ES-I3 (cell line): ENCODE measurements around the gene KCP.
A peak's percentile ranks its signal among the peaks of the same experiment; 100 is the strongest.

Experiments
- H3K36me3 ChIP-seq: 2 replicates; pipeline ENCODE4 v1.6.1; 2013; ENCODE audit warnings: mild to moderate bottlenecking, low read length, control low read depth, moderate library complexity; ENCODE audit not compliant: insufficient read depth
- H3K4me1 ChIP-seq: 2 replicates; pipeline ENCODE4 v1.6.1; 2013; ENCODE audit warnings: mild to moderate bottlenecking, control low read depth, low read length; ENCODE audit not compliant: insufficient read depth
- H3K9ac ChIP-seq: 2 replicates; pipeline ENCODE4 v1.6.1; 2013; ENCODE audit warnings: low read depth, mild to moderate bottlenecking, low read length, moderate library complexity
- H3K9me3 ChIP-seq: 2 replicates; pipeline ENCODE4 v1.6.1; 2013; ENCODE audit warnings: mild to moderate bottlenecking, low read length, moderate library complexity; ENCODE audit not compliant: control insufficient read depth, insufficient read depth

KCP gene

GRCh38 chr7:128893251-128894100, 17.0 kb downstream of the KCP start:
- Histone ChIP-seq H3K9me3 (no peaks in the 10 kb centered on the region), H3K4me1 (no peaks in the 10 kb centered on the region; the same call in 1 of the 2 replicates), H3K36me3 (no peaks in the 10 kb centered on the region), H3K9ac (no peak overlapping the region)

- Histone ChIP-seq H3K36me3 (no peaks in the 10 kb centered on the region), H3K4me1 (no peaks in the 10 kb centered on the region; the same call in 1 of the 2 replicates), H3K9ac (no peak overlapping the region), H3K9me3 (no peaks in the 10 kb centered on the region)
Measured at GRCh38 chr7:128892521-128893250, 17.8 kb downstream of the KCP start.

- Histone ChIP-seq H3K9me3 (no peaks in the 10 kb centered on the region), H3K4me1 (no peaks in the 10 kb centered on the region; the same call in 1 of the 2 replicates), H3K36me3 (no peaks in the 10 kb centered on the region), H3K9ac (no peak overlapping the region)
Measured at GRCh38 chr7:128891942-128892269, 18.6 kb downstream of the KCP start.

- Histone ChIP-seq H3K4me1 (no peaks in the 10 kb centered on the region; the same call in 1 of the 2 replicates), H3K9ac (peak overlapping the region; percentile 58), H3K36me3 (no peaks in the 10 kb centered on the region), H3K9me3 (no peaks in the 10 kb centered on the region)
Measured at GRCh38 chr7:128891110-128891941, 19.2 kb downstream of the KCP start.

GRCh38 chr7:128890306-128891109, 20.0 kb downstream of the KCP start:
- Histone ChIP-seq H3K4me1 (no peaks in the 10 kb centered on the region; the same call in 1 of the 2 replicates), H3K9ac (peak overlapping the region; percentile 58), H3K9me3 (no peaks in the 10 kb centered on the region), H3K36me3 (no peaks in the 10 kb centered on the region)

GRCh38 chr7:128889121-128889520, 21.4 kb downstream of the KCP start:
- H3K4me1 ChIP-seq: no peaks in the 10 kb centered on the region; the same call in 1 of the 2 replicates

GRCh38 chr7:128888756-128889095, 21.8 kb downstream of the KCP start:
- H3K4me1 ChIP-seq: no peaks in the 10 kb centered on the region; the same call in 1 of the 2 replicates
- H3K9ac ChIP-seq: 0 out of 2 replicates have a peak overlapping the region, but pooled peaks have one; percentile 4
- no peaks in the 10 kb centered on the region for H3K9me3 ChIP-seq
- no peaks in the 10 kb centered on the region for H3K36me3 ChIP-seq

More at GRCh38 chr7:128889121-128889520, 21.4 kb downstream of the KCP start:
- Histone ChIP-seq H3K36me3 (no peaks in the 10 kb centered on the region), H3K9me3 (no peaks in the 10 kb centered on the region), H3K9ac (0 out of 2 replicates have a peak overlapping the region, but pooled peaks have one; percentile 4)

GRCh38 chr7:128888039-128888755, 22.3 kb downstream of the KCP start:
- no peaks in the 10 kb centered on the region for H3K9me3 ChIP-seq
- no peaks in the 10 kb centered on the region; the same call in 1 of the 2 replicates for H3K4me1 ChIP-seq
- no peaks in the 10 kb centered on the region for H3K36me3 ChIP-seq
- H3K9ac ChIP-seq: no peak overlapping the region

- no peaks in the 10 kb centered on the region for H3K36me3 ChIP-seq
- no peaks in the 10 kb centered on the region; the same call in 1 of the 2 replicates for H3K4me1 ChIP-seq
- no peak overlapping the region for H3K9ac ChIP-seq
- H3K9me3 ChIP-seq: no peaks in the 10 kb centered on the region
Measured at GRCh38 chr7:128887169-128888038, 23.1 kb downstream of the KCP start.

- Histone ChIP-seq H3K36me3 (no peaks in the 10 kb centered on the region), H3K9ac (no peak overlapping the region), H3K9me3 (no peaks in the 10 kb centered on the region), H3K4me1 (no peaks in the 10 kb centered on the region; the same call in 1 of the 2 replicates)
Measured at GRCh38 chr7:128886391-128887168, 23.9 kb downstream of the KCP start.

GRCh38 chr7:128885370-128886187, 24.9 kb downstream of the KCP start:
- H3K9me3 ChIP-seq: no peaks in the 10 kb centered on the region
- no peaks in the 10 kb centered on the region; the same call in 1 of the 2 replicates for H3K4me1 ChIP-seq
- no peak overlapping the region for H3K9ac ChIP-seq
- no peaks in the 10 kb centered on the region for H3K36me3 ChIP-seq
